Urothelium cell line (cell line): ENCODE results near the gene STXBP6.
"Not testable (repeated sequence)": the region's sequence is repeated elsewhere in the genome, so short reads cannot be mapped to it uniquely, and the experiment has no call there.

ENCODE experiments used
- DNase-seq: peaks from one replicate; pipeline ENCODE4 v3.0.0; 2011; ENCODE audit warnings: low spot score, mixed read lengths
- FAIRE-seq: peaks from 2 replicates; lab custom pipeline; 2011; peaks lifted over from hg19 to GRCh38; lab: Jason Lieb, UNC

Gene STXBP6

DNA sequence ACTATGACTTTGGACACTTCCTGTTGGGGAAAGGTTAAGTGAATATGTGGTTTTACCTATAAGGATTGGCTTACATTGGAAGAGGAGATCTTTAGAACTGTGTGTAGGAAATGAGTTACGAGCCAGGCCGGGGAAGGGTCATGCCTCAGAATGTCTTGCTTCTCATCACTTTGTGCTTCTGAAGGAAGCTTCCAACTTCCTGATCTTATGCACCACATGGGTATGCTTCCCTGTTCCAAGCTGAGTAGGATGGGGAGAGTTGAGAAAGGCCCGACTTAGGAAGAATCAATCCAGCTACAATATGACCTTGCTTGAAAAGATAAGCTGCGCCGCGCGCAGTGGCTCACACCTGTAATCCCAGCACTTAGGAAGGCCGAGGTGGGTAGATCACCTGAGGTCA lies 59.9 kb downstream of the STXBP6 start:
- FAIRE-seq: no peak
- no peak for DNase-seq

- FAIRE-seq: no peak
- no peak for DNase-seq
Measured at GRCh38 chr14:24988760-24989159, 61.2 kb downstream of the STXBP6 start.

DNA sequence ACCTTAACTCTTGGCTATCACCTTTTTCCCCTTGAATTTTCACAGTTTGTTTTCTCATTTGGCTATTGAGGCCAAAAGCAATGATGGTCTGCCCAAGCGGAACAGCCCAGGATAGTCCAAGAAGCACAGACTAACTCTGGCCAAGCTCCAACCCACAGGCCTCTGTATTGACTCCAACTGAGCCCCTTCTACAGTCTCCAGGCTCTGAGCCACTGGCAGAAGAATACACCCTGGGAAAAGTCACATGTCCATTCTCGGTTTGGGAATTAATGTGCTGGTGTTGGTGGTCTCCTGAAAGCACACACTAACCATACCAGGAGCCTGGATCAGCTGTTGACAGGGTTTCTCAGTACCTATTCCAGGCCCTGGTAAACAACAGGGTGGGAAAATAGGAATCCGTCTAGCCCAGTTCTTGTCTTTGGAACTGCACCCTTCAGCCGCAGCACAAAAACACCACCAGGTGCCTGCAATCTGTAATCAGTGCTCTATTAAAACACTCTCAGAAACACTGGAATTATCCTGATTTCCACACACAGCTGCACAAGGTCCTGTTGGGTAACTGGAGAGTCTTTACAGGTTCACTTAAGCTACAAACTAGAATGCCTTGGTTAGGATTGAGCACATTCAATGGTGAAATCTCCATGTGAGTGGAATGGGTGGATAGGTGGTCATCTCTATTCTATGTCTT lies 63.6 kb downstream of the STXBP6 start:
- no peak for FAIRE-seq

GRCh38 chr14:24984846-24985589 lies 64.9 kb downstream of the STXBP6 start:
- FAIRE-seq: no peak
- peak; percentile 39 for DNase-seq

More for the DNA sequence above, 63.6 kb downstream of the STXBP6 start:
- no peak for DNase-seq

DNA sequence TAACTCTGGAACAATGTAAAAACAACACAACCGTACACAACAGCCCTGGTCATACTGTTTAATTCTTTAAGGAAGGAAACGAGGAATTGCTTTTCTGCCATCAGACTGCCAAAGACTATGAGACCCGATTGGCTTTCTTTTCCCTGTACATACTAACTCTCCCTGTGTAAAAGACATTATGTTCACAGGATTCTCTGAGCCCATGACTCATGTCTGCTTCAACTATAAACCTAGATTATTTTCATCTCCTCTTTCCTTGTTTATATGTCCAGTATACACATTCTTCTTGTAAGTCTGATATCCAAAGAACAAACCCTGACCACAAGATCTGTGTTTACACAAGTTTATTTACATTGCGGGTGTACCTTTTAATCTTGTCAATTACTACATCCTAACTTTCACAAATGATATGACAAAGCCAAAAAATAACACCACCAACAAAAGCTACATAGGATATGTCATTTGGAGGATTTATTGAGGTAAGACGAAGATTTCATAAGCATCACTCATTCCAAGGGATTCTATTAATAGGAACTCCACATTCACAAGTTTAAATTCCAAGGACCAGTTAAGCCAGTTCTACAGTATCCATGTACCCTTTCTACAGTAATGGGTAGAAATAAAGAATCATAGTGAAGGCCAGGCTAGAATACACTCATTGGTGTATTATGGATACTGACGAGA lies 67.3 kb downstream of the STXBP6 start:
- peak; percentile 14 for DNase-seq
- FAIRE-seq: no peak

DNA sequence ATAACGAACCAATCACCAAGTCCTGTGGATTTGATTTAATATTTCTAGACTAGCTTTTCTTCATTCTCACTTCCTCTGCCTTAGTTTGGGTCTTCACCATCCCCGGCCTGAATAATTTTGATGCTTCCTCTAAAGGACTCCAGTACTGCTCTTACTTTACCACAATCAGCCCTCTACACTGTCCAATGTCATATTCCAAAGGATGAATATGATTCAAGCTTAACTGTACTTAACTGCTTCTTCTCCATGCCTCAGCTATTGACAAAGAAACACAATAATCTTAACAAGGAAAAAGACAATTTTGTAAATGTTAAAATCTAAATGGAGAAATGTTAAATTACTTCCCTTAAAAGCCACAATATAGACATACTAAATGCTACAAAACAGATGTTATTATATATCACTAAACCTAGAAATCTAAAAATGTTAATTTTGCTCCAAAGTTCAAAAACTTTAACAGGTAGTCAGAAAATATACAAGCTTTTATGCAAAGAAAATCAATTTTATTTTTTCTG lies 70.2 kb downstream of the STXBP6 start:
- DNase-seq (no peak), FAIRE-seq (no peak)

GRCh38 chr14:24978862-24979724 lies 70.9 kb downstream of the STXBP6 start:
- no peak for FAIRE-seq
- no peak for DNase-seq

GRCh38 chr14:24976602-24977001 lies 73.3 kb downstream of the STXBP6 start:
- no peak for FAIRE-seq
- no peak for DNase-seq

- FAIRE-seq (no peak), DNase-seq (no peak)
Measured at GRCh38 chr14:24975393-24975792, 74.6 kb downstream of the STXBP6 start.

DNA sequence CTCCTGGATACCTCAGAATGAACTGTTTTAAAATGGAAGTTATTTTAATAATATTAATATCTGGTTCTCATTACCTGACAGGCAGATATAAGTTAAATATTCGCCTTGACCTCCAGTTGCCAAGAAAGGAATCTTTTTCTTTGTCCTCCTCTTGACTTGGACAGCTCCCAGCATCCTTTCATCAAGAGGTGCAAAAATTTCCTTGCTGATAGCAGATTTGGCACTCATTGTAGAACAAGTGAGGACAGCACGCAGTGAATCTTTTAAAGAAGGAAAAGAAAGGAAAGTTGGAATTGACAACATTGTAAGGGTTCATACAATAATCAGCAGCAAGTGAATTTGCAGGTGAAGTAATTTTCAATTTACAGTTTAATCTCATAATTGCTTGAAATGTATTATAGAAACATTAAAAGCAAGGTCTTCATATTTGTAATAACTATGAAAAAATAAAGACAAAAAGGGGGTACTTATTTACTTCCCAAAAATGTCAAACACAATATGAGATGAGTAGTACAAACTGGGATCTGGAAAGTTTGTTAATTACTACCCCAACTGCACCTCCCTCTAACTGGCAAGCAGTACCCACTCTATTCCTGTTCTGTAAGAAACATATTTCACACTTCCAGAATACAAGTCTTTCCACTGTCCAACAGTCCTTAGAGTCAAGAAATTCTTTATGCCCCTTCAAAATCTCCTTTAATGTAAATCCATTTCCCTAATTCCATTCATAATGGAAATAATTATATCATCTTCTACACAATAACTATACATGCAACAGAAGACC lies 75.2 kb downstream of the STXBP6 start:
- DNase-seq (no peak), FAIRE-seq (no peak)

DNA sequence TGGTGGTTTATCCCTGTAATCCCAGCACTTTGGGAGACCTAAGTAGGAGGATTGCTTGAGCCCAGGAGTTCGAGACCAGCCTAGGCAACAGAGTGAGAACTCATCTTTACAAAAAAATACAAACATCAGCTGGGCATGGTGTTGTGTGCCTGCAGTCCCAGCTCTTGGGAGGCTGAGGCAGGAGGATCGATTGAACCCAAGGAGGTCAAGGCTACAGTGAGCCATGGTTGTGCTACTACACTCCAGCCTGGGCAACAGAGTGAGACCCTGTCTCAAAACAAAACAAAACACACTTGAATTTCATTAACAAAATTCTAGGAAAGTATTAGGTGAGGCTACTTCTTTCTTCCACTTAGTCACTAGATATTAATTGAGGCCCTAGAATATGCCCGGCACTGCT lies 77.1 kb downstream of the STXBP6 start:
- DNase-seq (no peak), FAIRE-seq (no peak)

DNA sequence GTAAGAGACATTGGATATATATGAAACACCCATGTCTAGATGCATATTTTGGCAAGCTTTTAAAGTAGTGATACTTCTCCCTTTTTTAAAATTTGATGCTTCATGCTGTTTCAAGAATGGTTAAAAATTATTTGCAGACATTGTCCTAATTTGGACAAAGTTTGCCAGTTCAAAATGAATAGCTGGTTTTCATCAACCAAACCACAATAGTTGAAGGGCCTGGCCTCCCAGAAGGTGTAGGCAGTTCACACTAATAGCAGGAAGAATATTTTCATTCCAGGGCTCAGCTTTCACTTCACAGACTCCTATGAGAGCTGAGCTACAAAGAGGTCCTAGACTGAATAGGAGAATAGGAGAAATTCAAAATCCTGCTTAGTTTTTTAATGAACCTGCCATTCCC lies 78.7 kb downstream of the STXBP6 start:
- no peak for DNase-seq
- FAIRE-seq: no peak

GRCh38 chr14:24966579-24966964 lies 83.4 kb downstream of the STXBP6 start:
- DNase-seq: no peak
- no peak for FAIRE-seq

DNA sequence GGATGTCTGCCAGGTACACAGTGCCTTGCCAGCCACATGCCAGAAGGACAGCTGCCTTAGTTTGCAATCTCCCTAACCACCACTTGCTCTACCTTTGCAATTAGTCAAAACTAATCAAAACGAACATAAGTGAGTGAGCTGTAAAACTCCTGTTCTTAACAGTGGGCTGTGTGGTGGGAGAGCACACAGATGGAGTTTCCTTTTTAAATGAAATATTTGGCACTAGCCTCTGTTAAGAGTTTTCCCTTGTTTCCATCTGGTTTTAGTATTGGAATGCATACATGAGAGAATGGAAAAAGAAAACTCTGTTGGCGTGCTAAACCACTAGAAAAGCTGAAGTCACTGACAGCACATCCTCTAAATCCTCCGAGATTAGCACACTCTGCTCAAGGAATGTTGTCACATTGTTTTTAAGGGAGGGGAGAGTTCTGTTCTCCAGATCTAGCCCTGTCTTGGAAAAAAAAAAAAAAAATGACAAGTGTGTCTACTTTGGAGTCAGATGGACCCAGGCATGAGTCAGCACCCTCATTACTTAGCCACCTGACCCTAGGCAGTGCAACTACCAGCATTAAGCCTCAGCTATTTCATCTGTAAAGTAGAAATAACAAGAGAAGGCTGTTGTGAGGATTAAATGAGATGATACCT lies 83.9 kb downstream of the STXBP6 start:
- DNase-seq (peak; percentile 71), FAIRE-seq (no peak)

DNA sequence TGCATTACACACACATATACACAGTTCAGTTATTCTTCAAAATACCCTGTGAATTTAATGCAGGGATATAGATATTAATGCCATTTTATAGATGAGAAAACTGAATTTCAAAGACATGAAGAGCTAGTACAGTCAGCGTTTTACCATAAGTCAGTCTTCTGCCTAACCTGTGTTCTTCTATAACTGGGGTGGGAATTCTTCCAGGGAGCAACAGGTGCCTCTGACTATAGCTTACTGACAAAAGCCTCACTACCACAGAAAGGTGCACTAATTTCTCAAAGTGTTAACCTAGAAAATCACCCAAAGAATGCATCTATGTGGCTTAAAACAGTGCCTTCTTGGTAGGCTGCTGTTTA lies 84.4 kb downstream of the STXBP6 start:
- DNase-seq (no peak), FAIRE-seq (no peak)

DNA sequence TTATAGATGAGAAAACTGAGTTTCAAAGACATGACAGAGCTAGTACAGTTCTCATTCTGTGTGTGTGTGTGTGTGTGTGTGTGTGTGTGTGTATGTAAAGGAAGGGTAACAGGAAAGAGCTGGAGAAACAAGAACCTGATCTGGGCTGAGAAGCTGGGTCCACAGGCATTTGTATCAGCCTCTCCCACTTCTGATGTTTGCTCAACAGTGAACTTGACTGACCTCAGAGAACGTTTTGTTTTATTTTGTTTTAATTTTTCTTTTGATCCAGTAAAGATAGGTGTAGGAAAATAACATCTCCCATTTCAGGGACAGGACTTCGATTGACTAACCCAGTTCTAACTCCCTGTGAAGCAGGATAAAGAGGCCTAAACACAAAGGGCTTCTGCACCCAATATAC lies 85.4 kb downstream of the STXBP6 start:
- FAIRE-seq (no peak), DNase-seq (no peak)

DNA sequence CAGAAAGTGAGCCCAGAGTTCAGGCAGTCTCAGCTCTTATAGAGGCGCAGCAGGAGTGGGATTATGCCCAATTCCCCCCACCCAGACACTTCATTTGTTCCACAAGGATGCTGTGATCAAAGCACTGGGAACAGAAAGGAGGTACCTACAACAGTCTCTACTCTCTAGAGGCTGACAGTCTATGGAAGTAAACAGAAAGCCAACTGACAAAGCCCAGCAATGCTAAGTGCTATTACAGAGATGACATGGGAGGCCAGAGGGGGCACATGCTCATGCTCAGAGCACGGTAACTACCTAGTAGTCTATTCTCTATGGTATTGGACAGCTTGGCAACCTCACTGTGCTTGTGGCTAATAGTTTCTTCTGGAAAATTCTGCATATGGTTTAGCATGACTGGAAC lies 85.9 kb downstream of the STXBP6 start:
- DNase-seq: no peak
- FAIRE-seq: no peak

DNA sequence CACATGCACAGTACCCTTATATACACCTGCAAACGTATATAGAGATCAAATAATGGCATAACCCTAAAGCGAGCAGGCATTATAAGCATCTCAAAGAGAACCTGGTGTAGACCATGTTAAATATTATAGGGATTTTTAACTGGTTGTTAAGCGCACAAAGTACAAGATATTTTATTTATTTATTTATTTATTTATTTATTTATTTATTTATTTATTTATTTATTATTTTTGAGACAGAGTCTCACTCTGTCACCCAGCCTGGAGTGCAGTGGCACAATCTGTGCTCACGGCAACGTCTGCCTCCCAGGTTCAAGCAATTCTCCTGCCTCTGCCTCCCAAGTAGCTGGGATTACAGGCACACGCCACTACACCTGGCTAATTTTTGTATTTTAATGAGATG lies 87.8 kb downstream of the STXBP6 start:
- not testable (repeated sequence) for DNase-seq, FAIRE-seq

GRCh38 chr14:24960816-24961215 lies 89.1 kb downstream of the STXBP6 start:
- DNase-seq: no peak

More at GRCh38 chr14:24960816-24961215, 89.1 kb downstream of the STXBP6 start:
- FAIRE-seq: no peak
